ENCODE measurements around the gene GTPBP1.

Gene GTPBP1

DNA sequence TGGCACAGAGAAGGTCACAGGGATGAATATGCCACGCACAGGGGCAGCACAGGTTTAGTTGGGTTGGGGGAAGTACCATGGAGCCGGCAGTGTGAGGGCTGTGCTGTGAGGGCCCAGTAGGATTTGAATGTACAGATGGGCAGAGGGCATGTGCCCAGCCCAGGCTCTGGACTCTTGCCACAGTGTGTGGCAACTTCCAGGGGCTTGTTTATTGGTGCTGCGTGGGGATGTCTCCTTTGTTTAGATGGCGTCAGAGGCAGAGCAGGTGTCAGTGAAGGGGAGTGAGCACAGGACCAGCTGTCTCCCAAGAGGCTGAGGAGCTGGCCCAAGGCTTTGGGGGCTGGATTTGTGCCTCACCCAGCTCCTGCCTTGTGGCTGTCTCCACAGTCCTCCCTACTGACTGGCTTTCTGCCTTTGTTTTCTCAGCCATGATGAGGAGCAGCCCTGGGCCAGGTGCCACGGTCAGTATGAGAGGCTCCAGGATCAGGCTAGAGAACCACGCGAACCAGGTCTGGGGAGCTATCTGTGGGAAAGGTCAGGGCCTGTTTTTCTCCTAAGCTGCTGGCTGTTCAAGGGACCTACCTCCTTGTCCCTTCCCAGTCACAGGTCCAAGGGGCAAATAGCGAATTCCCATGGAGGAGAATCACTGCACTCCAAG is 28.1 kb downstream of the GTPBP1 start:
- no peak for DNase-seq (ENCODE audit: low read depth)
- TF ChIP-seq, protein P1, sequence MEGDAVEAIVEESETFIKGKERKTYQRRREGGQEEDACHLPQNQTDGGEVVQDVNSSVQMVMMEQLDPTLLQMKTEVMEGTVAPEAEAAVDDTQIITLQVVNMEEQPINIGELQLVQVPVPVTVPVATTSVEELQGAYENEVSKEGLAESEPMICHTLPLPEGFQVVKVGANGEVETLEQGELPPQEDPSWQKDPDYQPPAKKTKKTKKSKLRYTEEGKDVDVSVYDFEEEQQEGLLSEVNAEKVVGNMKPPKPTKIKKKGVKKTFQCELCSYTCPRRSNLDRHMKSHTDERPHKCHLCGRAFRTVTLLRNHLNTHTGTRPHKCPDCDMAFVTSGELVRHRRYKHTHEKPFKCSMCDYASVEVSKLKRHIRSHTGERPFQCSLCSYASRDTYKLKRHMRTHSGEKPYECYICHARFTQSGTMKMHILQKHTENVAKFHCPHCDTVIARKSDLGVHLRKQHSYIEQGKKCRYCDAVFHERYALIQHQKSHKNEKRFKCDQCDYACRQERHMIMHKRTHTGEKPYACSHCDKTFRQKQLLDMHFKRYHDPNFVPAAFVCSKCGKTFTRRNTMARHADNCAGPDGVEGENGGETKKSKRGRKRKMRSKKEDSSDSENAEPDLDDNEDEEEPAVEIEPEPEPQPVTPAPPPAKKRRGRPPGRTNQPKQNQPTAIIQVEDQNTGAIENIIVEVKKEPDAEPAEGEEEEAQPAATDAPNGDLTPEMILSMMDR (IDR thresholded peaks at IDR 0.05; ENCODE audit: control insufficient read depth, insufficient read depth, low read depth, low read length, missing control alignments), result no peak
- no peak overlapping the region for H3K4me3 ChIP-seq (ENCODE audit: control insufficient read depth, low read depth, low read length)

DNA sequence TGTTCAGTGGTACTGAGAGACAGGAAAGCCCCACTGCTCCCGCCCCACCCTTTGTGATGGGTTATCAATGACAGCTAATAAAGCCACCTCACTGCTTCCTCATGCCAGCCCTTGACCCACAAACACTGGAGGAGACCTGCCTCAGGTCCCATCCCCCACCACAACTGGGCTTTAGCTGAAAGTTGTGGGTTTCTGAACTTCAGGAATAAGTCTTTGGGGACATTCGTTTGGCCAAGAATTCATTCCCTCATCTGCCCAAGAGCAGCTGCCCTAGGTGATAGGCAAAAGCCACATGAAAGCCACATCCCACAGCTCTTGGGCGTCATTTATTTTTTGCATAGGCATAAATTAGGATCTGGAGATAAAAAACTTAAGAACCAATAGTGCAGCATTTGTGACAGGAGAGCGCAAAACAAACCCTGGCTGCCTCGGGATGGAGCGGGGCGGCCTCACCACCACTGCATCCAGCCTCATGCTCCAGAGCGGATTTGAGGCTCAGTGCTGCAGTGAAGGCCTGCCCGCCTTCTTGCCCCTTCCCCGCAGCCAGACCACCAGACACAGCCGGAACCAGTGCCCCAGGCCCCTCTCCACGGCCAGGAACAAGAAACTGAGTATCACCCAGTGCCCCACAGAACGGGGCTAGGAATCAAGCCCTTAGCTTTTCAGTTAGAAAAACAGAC is 28.8 kb downstream of the GTPBP1 start:
- no peak overlapping the region for H3K4me3 ChIP-seq (ENCODE audit: control insufficient read depth, low read depth, low read length)
- TF ChIP-seq, protein P1 (IDR thresholded peaks at IDR 0.05; ENCODE audit: control insufficient read depth, insufficient read depth, low read depth, low read length, missing control alignments), result no peak
- DNase-seq (ENCODE audit: low read depth), result no peak

DNA sequence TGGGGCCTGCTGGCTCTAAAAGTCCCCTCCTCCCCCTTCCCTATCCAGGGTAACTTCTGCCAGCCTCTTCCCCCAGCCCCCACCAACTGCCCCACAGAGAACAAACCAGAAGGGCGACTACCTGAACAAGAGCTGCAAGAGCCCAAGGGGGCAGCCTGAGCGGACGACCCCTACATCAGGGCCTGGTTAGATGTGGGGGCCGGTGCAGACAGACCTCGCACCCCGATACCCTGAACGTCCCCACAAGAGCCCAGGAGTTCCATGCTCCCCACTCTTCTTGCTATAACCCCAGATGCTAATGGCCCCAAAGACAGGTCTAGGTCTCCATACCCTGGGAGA is 29.4 kb downstream of the GTPBP1 start:
- TF ChIP-seq, protein P1 (IDR thresholded peaks at IDR 0.05; ENCODE audit: control insufficient read depth, insufficient read depth, low read depth, low read length, missing control alignments), result no peak
- no peak overlapping the region for H3K4me3 ChIP-seq (ENCODE audit: control insufficient read depth, low read depth, low read length)
- no peak for DNase-seq (ENCODE audit: low read depth)

DNA sequence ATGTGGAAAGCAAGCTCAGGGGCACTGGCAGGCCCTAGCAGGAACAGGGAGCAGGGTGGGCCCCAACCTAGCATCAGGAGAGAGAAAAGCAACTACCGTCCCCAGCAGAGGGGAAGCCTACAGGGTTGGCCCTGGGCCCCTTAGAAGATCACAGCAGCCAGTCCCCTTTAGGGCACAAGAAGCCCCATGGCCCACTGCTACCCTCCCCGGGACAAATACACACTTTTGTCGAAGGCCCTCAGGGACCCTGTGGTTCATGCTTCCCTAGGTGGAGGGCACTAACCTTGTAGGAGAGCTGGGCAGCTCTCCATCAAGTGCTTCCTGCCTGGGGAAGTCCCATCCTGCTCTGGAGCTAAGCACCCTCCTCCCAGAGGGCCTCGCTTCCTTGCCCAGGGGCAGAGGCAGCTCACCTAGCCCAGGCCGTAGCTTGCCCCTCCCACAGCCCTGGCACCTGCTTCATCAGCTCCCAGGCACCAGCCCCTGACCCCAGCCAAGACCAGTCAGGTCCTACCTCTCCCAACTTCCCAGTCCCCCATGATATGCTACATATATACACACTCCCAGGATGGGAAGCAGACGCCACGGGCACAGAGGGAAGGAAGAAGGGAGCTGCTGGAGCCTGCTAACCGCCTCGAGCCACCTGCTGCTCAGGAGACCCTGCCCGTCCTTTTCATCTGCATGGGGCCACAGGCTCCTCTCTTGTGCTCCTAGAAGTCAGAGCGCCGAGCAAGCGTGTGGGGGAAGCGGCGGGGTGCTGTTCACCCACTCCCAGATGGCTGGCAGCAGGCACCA is 29.9 kb downstream of the GTPBP1 start:
- no peak for DNase-seq (ENCODE audit: low read depth)
- no peak overlapping the region for H3K4me3 ChIP-seq (ENCODE audit: control insufficient read depth, low read depth, low read length)
- TF ChIP-seq, protein P1 (IDR thresholded peaks at IDR 0.05; ENCODE audit: control insufficient read depth, insufficient read depth, low read depth, low read length, missing control alignments), result no peak

DNA sequence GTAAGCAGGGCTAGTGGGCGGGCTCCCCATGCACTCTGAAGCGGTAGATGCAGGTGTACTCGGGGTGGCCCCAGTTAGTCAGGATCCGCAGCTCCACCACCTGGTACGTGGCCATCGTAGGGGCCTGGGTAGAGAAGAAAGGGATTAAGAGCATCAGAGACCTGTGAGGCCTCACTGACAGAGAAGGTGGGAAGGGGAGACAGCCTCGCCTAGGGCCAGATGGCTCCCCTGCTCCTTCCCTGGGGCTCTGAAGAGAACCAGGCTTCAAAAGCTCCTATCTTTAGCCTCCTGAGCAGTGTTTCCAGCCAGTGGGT is 30.5 kb downstream of the GTPBP1 start:
- TF ChIP-seq, protein P1 (IDR thresholded peaks at IDR 0.05; ENCODE audit: control insufficient read depth, insufficient read depth, low read depth, low read length, missing control alignments), result no peak
- no peak overlapping the region for H3K4me3 ChIP-seq (ENCODE audit: control insufficient read depth, low read depth, low read length)
- DNase-seq (ENCODE audit: low read depth), result no peak

DNA sequence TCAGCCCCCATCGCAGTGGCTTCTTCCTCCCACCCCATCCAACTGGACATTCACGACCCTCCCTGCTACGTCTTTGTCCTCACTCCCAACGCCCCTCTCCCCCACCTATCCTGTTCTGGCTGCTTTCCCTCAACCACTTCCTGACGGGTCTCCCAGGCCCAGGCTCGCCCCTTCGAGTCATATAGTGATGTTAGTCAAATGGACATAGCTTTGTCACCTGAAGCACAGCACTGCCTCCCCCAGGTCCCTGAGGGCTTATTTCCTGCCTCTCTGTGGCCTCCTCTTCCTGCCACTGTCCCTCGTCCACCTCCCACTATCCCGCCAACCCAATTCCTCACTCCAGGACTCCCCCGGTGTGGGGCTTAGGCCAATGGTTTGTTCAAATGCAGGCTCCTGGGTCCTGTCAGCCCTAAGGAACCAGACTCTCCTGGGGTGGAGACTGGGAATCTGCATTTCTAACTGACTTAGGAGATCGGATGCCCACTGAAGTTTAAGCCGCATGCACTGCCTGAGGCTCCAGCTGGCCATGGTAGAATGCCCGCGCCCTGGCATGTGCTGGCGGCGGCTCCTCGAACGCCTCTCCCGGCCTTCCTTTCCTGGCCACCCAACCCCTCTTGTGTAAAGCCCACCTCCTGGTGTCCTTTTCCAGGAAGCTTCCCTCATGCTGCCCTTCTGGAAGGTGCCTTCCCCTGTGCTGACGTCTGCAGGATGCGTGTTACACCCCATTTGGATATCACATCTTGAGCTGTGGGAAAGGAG is 31.7 kb downstream of the GTPBP1 start:
- no peak for DNase-seq (ENCODE audit: low read depth)
- no peak overlapping the region for H3K4me3 ChIP-seq (ENCODE audit: control insufficient read depth, low read depth, low read length)
- TF ChIP-seq, protein P1 (IDR thresholded peaks at IDR 0.05; ENCODE audit: control insufficient read depth, insufficient read depth, low read depth, low read length, missing control alignments), result no peak

All from AG09309 (cell line).